ENCODE measurements around the gene NEGR1. TPM values are rescaled to one million over a fixed set of nuclear protein-coding genes. Genes with fewer than 3 reads are reported as not detected.

The NEGR1 gene
- total and polyA plus RNA-seq, 7 donors = 0.69 to 69.2 (median 42.5) TPM

- intact Hi-C loops (cut with DNase I) = no loop called here
- no peak for DNase-seq
- Histone ChIP-seq H3K4me3 (no peak overlapping the region), H3K27ac (no peak overlapping the region), H3K4me1 (peaks cover 0 to 22% (median 14%) of the 10 kb centered on the region in 4 donors), H3K36me3 (no peaks in the 10 kb centered on the region), H3K27me3 (no peaks in the 10 kb centered on the region), H3K9me3 (no peaks in the 10 kb centered on the region)
- WGBS, 2 donors = 69 to 77% methylated on average over 3 of the region's 3 CpGs
- no peak for TF ChIP-seq CTCF (IDR thresholded peaks at IDR 0.05)
- TF ChIP-seq EP300 (IDR thresholded peaks at IDR 0.05) = no peak
- no peak for TF ChIP-seq POLR2AphosphoS5 (IDR thresholded peaks at IDR 0.05)
- no peak for TF ChIP-seq POLR2A (IDR thresholded peaks at IDR 0.05)
Observed at GRCh38 chr1:71687376-71687775, 595.0 kb downstream of the NEGR1 start.

GRCh38 chr1:71676979-71677925 is 605.1 kb downstream of the NEGR1 start:
- WGBS, 2 donors = 77 to 78% methylated on average over 7 of the region's 7 CpGs
- intact Hi-C loops (cut with DNase I) = no loop called here
- H3K4me3 ChIP-seq = no peak overlapping the region

GRCh38 chr1:71668065-71668464 is 614.3 kb downstream of the NEGR1 start:
- H3K27ac ChIP-seq = no peak overlapping the region
- no peaks in the 10 kb centered on the region for H3K36me3 ChIP-seq
- no peak overlapping the region for H3K4me3 ChIP-seq
- WGBS, 2 donors = 42 to 70% methylated on average over 3 of the region's 3 CpGs
- no peaks in the 10 kb centered on the region for H3K27me3 ChIP-seq
- DNase-seq = no peak
- TF ChIP-seq POLR2A (IDR thresholded peaks at IDR 0.05) (no peak), EP300 (IDR thresholded peaks at IDR 0.05) (no peak), POLR2AphosphoS5 (IDR thresholded peaks at IDR 0.05) (no peak), CTCF (IDR thresholded peaks at IDR 0.05) (no peak)
- peaks cover 0 to 8% (median 0%) of the 10 kb centered on the region in 4 donors for H3K4me1 ChIP-seq
- H3K9me3 ChIP-seq = no peaks in the 10 kb centered on the region
- intact Hi-C loops (cut with DNase I) = no loop called here

More at GRCh38 chr1:71676979-71677925, 605.1 kb downstream of the NEGR1 start:
- H3K27ac ChIP-seq = no peak overlapping the region
- no peak for DNase-seq
- no peaks in the 10 kb centered on the region for H3K27me3 ChIP-seq
- TF ChIP-seq EP300 (IDR thresholded peaks at IDR 0.05) (no peak), CTCF (IDR thresholded peaks at IDR 0.05) (no peak), POLR2AphosphoS5 (IDR thresholded peaks at IDR 0.05) (no peak), POLR2A (IDR thresholded peaks at IDR 0.05) (no peak)
- H3K9me3 ChIP-seq = no peaks in the 10 kb centered on the region
- H3K36me3 ChIP-seq = no peaks in the 10 kb centered on the region
- peaks cover 0 to 8% (median 0%) of the 10 kb centered on the region in 4 donors for H3K4me1 ChIP-seq

- Histone ChIP-seq H3K4me3 (no peak overlapping the region), H3K9me3 (no peaks in the 10 kb centered on the region), H3K36me3 (no peaks in the 10 kb centered on the region), H3K4me1 (peaks cover 0 to 8% (median 0%) of the 10 kb centered on the region in 4 donors), H3K27ac (no peak overlapping the region), H3K27me3 (no peaks in the 10 kb centered on the region)
- TF ChIP-seq POLR2A (IDR thresholded peaks at IDR 0.05) (no peak), POLR2AphosphoS5 (IDR thresholded peaks at IDR 0.05) (no peak), CTCF (IDR thresholded peaks at IDR 0.05) (no peak), EP300 (IDR thresholded peaks at IDR 0.05) (no peak)
- intact Hi-C loops (cut with DNase I) = no loop called here
- WGBS, 2 donors = 10 to 60% methylated on average over 2 of the region's 2 CpGs
- DNase-seq = no peak
Observed at GRCh38 chr1:71667216-71667615, 615.1 kb downstream of the NEGR1 start.
